SK-MEL-5 (cell line): Measurements from ENCODE around the gene RER1. TPM values are rescaled to one million over a fixed set of nuclear protein-coding genes. Genes with fewer than 3 reads are reported as not detected.
A peak's percentile ranks its signal among the peaks of the same experiment; 100 is the strongest.

Experiments
- DNase-seq: peaks from one replicate; pipeline ENCODE4 v3.0.0-alpha.2; 2016; ENCODE audit warnings: low read depth, low spot score
- in situ Hi-C: cut with HindIII; loops from 2 replicates; pipeline ENCODE4 v1.10.0; 2016; ENCODE audit warnings: low sequenced_read_pairs, high pct_unique_total_duplicates, low pct_unique_long_range_greater_than_20kb
- total RNA-seq: library from RNA; depleted of rRNA; stranded (reverse); fragments of >200 nt; shearing (Covaris generic); gene quantifications from 2 replicates; pipeline ENCODE4 v1.2.3, GENCODE V29; 2014

Gene RER1
- total RNA-seq, 1 experiment from 2014 or later, result 178 TPM

DNA sequence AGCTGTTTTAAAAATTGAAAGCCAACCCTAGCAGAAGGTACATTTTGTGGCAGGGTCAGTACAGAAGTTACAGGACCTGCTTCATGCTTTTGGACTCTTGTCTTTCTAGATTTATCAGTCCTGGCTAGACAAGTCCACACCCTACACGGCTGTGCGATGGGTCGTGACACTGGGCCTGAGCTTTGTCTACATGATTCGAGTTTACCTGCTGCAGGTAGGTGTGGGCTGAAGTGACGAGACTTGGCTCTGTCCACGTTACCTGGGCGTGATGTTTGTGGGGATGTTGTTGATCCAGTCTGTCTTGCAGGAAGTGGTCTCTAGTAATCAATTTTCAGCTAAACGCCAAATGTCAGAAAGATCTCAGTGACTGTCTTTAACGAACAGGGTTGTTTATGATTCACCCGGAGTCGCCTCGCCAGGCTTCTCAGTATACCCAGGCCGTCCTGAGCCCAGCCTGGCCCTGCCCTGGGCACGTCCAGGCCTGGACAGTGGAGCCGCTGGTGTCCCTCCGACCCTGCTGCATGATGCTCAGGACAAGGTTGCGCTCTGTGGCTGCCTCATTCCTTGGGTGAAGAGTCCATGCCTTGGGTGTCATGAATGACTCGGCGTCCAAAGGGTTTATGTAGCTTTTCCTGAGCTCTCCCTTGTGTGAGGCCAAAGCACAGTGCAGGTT lies 5.5 kb downstream of the RER1 start:
- in situ Hi-C loops, result no loop called here

DNA sequence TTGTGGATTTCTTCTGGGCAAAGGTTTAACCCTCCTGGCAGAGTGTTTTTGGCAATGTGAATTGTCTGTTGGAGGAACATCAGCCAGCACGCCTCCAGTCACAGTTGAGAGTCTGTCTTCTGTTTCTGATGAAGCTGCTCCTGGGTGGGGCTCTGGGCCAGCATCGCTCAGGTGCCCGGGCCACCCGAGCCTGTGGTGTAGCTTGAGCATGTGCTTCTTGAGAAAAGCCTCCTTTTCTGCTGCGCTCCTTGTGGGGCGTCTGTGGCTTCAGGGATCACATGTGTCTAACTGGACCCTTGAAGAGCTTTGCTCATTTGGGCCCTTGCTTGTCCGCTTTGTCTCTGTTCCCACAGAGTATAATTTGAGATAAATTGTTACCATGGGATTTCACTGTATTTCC lies 7.2 kb downstream of the RER1 start:
- in situ Hi-C loops, result no loop called here
- no peak for DNase-seq

More for the DNA sequence above, 5.5 kb downstream of the RER1 start:
- no peak for DNase-seq

GRCh38 chr1:2399890-2400575 lies 8.4 kb downstream of the RER1 start:
- in situ Hi-C loops, result no loop called here
- no peak for DNase-seq

- DNase-seq, result no peak
- in situ Hi-C loops, result no loop called here
Observed at GRCh38 chr1:2400576-2400909, 8.9 kb downstream of the RER1 start.

DNA sequence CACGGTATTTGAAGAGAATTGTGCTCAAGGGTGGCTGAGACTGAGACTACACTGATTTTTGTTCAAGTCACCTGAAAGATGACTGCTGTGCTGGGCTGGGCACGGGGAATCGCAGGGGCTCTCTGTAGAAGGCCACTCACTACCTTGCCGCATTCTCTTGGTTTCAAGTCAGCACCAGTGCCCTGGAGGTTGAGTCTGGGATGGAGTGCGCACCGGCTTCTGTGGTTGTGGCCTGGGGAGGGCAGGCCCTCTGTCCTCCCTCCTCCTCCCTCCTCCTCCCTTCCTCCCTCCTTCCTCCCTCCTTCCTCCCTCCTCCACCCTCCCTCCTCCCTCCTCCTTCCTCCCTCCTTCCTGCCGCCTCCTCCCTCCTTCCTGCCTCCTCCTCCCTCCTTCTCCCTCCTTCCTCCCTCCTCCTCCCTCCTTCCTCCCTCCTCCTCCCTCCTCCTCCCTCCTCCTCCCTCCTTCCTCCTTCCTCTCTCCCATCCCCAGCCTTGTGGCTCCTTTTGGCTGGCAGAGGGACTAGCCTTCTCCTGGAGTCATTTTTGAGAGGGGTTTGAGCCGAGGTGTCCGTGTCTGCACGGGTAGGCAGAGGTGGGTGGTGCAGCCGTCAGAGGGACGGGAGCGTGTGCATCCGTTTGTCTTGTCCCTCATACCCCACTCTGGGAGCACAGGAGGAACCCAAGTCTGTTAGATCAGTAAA lies 9.5 kb downstream of the RER1 start:
- in situ Hi-C loops, result no loop called here
- DNase-seq, result no peak

DNA sequence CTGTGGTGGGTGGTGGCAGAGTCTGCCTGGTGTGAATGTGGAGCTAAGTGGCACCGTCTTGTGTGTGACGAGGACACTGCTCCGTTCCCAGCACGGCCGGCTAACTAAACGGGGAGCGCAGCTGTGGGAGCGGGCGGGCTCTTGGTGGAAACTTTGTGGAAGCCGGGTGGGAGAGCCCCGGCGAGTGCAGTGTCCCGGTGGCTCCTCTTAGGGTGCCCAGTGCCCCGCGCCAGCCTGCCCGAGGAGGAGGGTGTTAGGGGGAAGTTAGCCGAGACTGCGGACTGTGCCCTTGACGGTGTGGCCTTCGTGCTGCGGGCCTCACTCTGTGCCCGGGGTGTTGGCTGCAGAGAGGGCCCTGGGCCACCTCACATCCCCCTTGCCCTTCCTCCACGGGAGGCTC lies 10.8 kb downstream of the RER1 start:
- no peak for DNase-seq
- in situ Hi-C loops, result no loop called here

- in situ Hi-C loops, result no loop called here
Observed at GRCh38 chr1:2403273-2403672, 11.6 kb downstream of the RER1 start.

GRCh38 chr1:2404142-2404889 lies 12.7 kb downstream of the RER1 start:
- DNase-seq, result no peak
- in situ Hi-C loops, result no loop called here

More at GRCh38 chr1:2403273-2403672, 11.6 kb downstream of the RER1 start:
- no peak for DNase-seq

DNA sequence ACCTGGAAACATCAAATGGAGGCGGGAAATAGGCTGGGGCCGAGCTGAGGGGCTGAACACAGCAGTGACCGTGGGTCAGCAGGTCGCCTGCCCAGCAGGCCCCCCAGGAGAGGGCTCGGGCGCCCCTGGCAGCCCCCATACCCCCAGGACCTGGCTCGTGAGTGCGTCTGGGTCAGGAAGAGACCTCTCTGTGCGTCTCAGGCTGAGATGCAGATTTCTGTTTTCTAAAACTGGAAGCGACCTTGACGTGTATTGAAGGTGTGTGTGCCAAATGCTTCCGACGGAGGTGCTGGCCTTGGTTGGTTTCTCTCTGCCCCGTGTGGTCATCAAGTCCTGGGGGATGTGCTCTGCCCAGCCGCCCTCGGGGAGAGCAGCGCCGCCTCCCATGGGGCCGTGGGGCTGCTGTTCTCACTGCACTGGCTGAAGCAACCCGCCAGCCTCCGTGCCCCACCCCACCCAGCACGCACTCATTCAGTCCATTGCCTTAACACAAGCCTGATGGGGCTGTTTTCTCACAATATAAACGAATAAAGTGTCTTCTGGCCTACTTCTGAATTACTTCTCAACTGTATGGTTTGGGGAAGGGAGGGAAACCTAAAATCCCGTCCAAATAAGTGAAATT lies 13.4 kb downstream of the RER1 start:
- in situ Hi-C loops, result no loop called here
- DNase-seq, result no peak

- no peak for DNase-seq
- in situ Hi-C loops, result no loop called here
Observed at GRCh38 chr1:2405588-2406295, 14.1 kb downstream of the RER1 start.

DNA sequence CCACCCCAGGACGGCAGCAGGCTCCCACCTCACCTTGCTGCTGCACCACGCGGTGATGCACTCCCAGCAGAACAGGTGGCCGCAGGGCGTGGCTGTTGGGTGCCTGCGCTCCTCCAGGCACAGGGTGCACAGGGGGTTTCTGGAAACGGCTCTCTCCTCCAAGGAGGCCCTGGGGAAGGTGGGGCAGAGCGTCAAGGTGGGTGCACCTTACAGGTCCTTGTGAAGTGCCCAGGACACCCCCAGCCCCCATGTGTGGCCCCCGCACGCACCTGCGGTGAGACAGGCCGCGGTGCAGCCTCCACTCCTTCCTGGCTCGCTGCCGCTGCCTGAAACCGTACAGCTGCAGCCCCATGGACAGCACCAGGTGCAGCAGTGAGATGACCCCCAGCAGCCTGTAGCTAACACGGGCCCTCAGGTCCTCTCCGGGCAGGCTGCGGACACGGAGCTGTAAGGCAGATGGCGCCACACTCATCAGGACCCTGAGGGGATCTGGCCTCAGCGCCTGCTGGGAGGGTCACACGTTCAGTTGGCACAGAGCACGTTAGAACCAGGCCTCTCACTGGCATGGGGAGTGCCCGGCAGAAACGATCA lies 14.9 kb downstream of the RER1 start:
- in situ Hi-C loops, result no loop called here

GRCh38 chr1:2407166-2407990 lies 15.7 kb downstream of the RER1 start:
- no peak for DNase-seq
- in situ Hi-C loops, result no loop called here

More for the DNA sequence above, 14.9 kb downstream of the RER1 start:
- DNase-seq, result peak; percentile 32

GRCh38 chr1:2407991-2408275 lies 16.3 kb downstream of the RER1 start:
- in situ Hi-C loops, result no loop called here
- DNase-seq, result no peak

- no peak for DNase-seq
- in situ Hi-C loops, result no loop called here
Observed at GRCh38 chr1:2408456-2408855, 16.8 kb downstream of the RER1 start.

DNA sequence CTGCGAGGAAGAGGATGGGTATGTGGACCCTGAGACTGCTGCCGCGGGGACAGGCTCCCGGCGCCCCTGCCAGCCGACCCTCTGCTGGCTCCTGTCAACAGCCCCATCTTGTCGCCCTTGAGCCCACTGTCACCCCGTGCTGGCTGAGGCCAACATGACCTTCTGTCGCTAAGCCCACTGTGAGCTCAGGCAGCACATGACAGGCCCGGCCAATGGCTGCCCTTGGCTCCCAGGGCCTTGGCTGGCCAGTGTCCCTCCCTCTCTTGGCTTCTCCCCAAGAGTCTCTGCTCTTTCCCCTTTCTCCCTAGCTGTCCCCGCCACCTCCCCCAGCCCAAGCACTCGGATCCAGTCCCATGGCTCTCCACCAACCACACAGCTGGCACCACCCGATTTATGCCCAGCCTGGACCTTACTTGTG lies 17.2 kb downstream of the RER1 start:
- no peak for DNase-seq
- in situ Hi-C loops, result no loop called here

GRCh38 chr1:2409745-2410144 lies 18.1 kb downstream of the RER1 start:
- in situ Hi-C loops, result no loop called here
- DNase-seq, result no peak
